ENCODE measurements around the gene ULK3.

Gene ULK3

GRCh38 chr15:74799255-74799855 is 43.6 kb downstream of the ULK3 start:
- no peak for DNase-seq (ENCODE audit: low spot score)

- no peak for DNase-seq (ENCODE audit: low spot score)
Observed at GRCh38 chr15:74798388-74799254, 44.3 kb downstream of the ULK3 start.

- no peak for DNase-seq (ENCODE audit: low spot score)
Observed at GRCh38 chr15:74795966-74796625, 46.9 kb downstream of the ULK3 start.

GRCh38 chr15:74794970-74795349 is 48.0 kb downstream of the ULK3 start:
- no peak for DNase-seq (ENCODE audit: low spot score)

- DNase-seq (ENCODE audit: low spot score), result no peak
Observed at GRCh38 chr15:74794248-74794969, 48.5 kb downstream of the ULK3 start.

GRCh38 chr15:74793135-74794028 is 49.6 kb downstream of the ULK3 start:
- peak; percentile 69 for DNase-seq (ENCODE audit: low spot score)

- DNase-seq (ENCODE audit: low spot score), result no peak
Observed at GRCh38 chr15:74792227-74793016, 50.5 kb downstream of the ULK3 start.

- DNase-seq (ENCODE audit: low spot score), result no peak
Observed at GRCh38 chr15:74791667-74792066, 51.3 kb downstream of the ULK3 start.

- no peak for DNase-seq (ENCODE audit: low spot score)
Observed at GRCh38 chr15:74791007-74791406, 51.9 kb downstream of the ULK3 start.

GRCh38 chr15:74790080-74790916 is 52.7 kb downstream of the ULK3 start:
- no peak for DNase-seq (ENCODE audit: low spot score)

GRCh38 chr15:74789741-74790079 is 53.2 kb downstream of the ULK3 start:
- DNase-seq (ENCODE audit: low spot score), result no peak

GRCh38 chr15:74789171-74789631 is 53.8 kb downstream of the ULK3 start:
- no peak for DNase-seq (ENCODE audit: low spot score)

- DNase-seq (ENCODE audit: low spot score), result no peak
Observed at GRCh38 chr15:74788683-74789151, 54.2 kb downstream of the ULK3 start.

GRCh38 chr15:74788042-74788682 is 54.8 kb downstream of the ULK3 start:
- DNase-seq (ENCODE audit: low spot score), result no peak

GRCh38 chr15:74787251-74788041 is 55.5 kb downstream of the ULK3 start:
- DNase-seq (ENCODE audit: low spot score), result peak; percentile 81

- DNase-seq (ENCODE audit: low spot score), result no peak
Observed at GRCh38 chr15:74786551-74787165, 56.3 kb downstream of the ULK3 start.
